ENCODE measurements around the gene ZBTB20. TPM values are rescaled to one million over a fixed set of nuclear protein-coding genes. Genes with fewer than 3 reads are reported as not detected.

The ZBTB20 gene
- total RNA-seq, 2 donors from 2014 or later = 111 to 189 TPM

- no peaks in the 10 kb centered on the region for H3K9me3 ChIP-seq
- no peak overlapping the region for H3K4me3 ChIP-seq
- WGBS = 84% methylated on average over 1 of the region's 1 CpG
- intact Hi-C loops (cut with DNase I) = no loop called here
- no peaks in the 10 kb centered on the region for H3K27me3 ChIP-seq (replicated peaks; ENCODE audit: insufficient read depth)
- no peaks in the 10 kb centered on the region for H3K4me1 ChIP-seq (replicated peaks)
- DNase-seq (ENCODE audit: low spot score) = no peak
- H3K27ac ChIP-seq = no peak overlapping the region
- H3K36me3 ChIP-seq = no peaks in the 10 kb centered on the region
- TF ChIP-seq POLR2AphosphoS5 (IDR thresholded peaks at IDR 0.05) (no peak), POLR2A (IDR thresholded peaks at IDR 0.05) (no peak), CTCF (IDR thresholded peaks at IDR 0.05) (no peak)
Measured at GRCh38 chr3:115038817-115039216, 108.3 kb downstream of the ZBTB20 start.

DNA sequence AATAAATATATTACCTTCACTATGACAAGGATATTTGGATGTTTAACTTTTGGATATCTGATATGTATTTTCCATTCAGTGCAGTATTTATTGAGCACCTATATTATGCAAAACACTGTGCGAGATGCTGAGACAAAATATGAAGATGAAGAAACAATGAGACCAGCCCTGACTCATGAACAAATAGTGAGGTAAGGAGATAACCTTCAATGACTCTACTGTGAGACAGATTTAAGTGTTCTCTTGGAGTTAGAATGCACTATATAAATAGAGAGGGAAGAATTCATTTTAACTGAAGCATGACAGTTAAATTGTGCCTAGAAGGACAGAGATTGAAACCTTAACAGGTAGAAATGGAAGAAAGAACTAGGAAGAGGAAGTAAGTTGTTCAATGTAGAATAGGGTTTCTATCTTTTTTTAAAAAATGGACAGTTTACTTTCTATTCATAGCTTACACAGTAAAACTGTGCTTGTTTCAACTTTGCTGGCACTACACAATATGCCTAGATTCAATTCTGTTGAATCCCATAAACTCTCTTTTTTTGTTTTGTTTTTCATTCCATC is 124.2 kb downstream of the ZBTB20 start:
- intact Hi-C loops (cut with DNase I) = no loop called here
- TF ChIP-seq POLR2A (IDR thresholded peaks at IDR 0.05) = no peak
- TF ChIP-seq CTCF (IDR thresholded peaks at IDR 0.05) = no peak
- TF ChIP-seq POLR2AphosphoS5 (IDR thresholded peaks at IDR 0.05) = no peak
- no peak for DNase-seq (ENCODE audit: low spot score)
- WGBS = 90% methylated on average over 1 of the region's 1 CpG
- Histone ChIP-seq H3K4me3 (no peak overlapping the region), H3K4me1 (replicated peaks) (no peaks in the 10 kb centered on the region), H3K36me3 (no peaks in the 10 kb centered on the region), H3K27me3 (replicated peaks; ENCODE audit: insufficient read depth) (no peaks in the 10 kb centered on the region), H3K9me3 (no peaks in the 10 kb centered on the region), H3K27ac (no peak overlapping the region)

GRCh38 chr3:115022199-115022598 is 124.9 kb downstream of the ZBTB20 start:
- Histone ChIP-seq H3K27ac (no peak overlapping the region), H3K27me3 (replicated peaks; ENCODE audit: insufficient read depth) (no peaks in the 10 kb centered on the region), H3K9me3 (no peaks in the 10 kb centered on the region), H3K36me3 (no peaks in the 10 kb centered on the region), H3K4me3 (no peak overlapping the region), H3K4me1 (replicated peaks) (no peaks in the 10 kb centered on the region)
- intact Hi-C loops (cut with DNase I) = no loop called here
- TF ChIP-seq CTCF (IDR thresholded peaks at IDR 0.05) (no peak), POLR2A (IDR thresholded peaks at IDR 0.05) (no peak), POLR2AphosphoS5 (IDR thresholded peaks at IDR 0.05) (no peak)
- WGBS = 76% methylated on average over 2 of the region's 2 CpGs
- DNase-seq (ENCODE audit: low spot score) = no peak

DNA sequence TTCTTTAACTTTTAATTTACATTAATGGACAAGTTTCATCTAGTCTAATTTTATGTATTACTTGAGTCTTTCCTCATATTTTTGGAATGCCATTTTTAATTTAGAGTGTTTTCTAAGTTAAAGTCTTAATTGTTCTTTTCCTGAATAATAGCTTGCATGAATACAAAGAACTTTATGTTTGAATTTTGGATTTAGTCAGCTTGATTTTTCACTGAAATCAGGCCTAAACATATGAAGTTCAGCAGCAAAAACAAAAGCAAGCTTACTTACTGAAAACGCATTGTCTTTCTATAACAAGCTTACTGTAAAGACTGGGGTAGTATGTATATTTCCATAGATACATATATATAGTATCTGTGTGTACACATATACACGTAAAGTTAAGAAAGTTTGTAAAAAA is 126.0 kb downstream of the ZBTB20 start:
- WGBS = 71% methylated on average over 2 of the region's 2 CpGs
- H3K36me3 ChIP-seq = no peaks in the 10 kb centered on the region
- H3K27ac ChIP-seq = peak overlapping the region in 1 of 2 donors; percentile 76
- H3K9me3 ChIP-seq = no peaks in the 10 kb centered on the region
- DNase-seq (ENCODE audit: low spot score) = no peak
- no peak overlapping the region for H3K4me3 ChIP-seq
- H3K27me3 ChIP-seq (replicated peaks; ENCODE audit: insufficient read depth) = no peaks in the 10 kb centered on the region
- no peaks in the 10 kb centered on the region for H3K4me1 ChIP-seq (replicated peaks)
- TF ChIP-seq POLR2AphosphoS5 (IDR thresholded peaks at IDR 0.05) = no peak
- TF ChIP-seq POLR2A (IDR thresholded peaks at IDR 0.05) = no peak
- TF ChIP-seq CTCF (IDR thresholded peaks at IDR 0.05) = no peak
- intact Hi-C loops (cut with DNase I) = no loop called here

DNA sequence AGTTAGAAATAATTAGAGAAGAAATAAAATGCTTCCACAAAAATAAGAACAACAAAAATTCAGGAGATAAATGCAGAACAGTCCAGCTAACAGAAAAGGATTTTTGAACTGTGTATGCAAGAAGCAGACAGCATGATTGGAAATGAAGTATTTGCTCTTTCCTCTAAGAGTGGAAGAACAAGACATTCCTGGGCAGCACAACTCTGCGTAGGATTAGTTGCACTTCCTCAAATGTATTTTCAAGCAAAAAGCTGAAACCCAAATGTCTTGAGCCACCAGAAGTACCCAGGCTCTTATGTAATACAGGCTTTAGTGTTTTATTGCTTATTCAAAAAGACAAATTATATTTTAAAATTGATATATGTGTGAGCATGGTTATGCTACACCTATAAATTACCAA is 127.2 kb downstream of the ZBTB20 start:
- WGBS = 8% methylated on average over 1 of the region's 1 CpG
- H3K27ac ChIP-seq = peak overlapping the region; percentile 61 to 76

More for the DNA sequence above, 127.2 kb downstream of the ZBTB20 start:
- H3K36me3 ChIP-seq = no peaks in the 10 kb centered on the region
- H3K9me3 ChIP-seq = no peaks in the 10 kb centered on the region
- H3K4me3 ChIP-seq = no peak overlapping the region
- intact Hi-C loops (cut with DNase I) = no loop called here
- H3K4me1 ChIP-seq (replicated peaks) = no peaks in the 10 kb centered on the region
- no peak for DNase-seq (ENCODE audit: low spot score)
- TF ChIP-seq POLR2AphosphoS5 (IDR thresholded peaks at IDR 0.05) (peak; percentile 34), CTCF (IDR thresholded peaks at IDR 0.05) (no peak), POLR2A (IDR thresholded peaks at IDR 0.05) (no peak)
- H3K27me3 ChIP-seq (replicated peaks; ENCODE audit: insufficient read depth) = no peaks in the 10 kb centered on the region
